ENCODE results near the gene PRIMPOL.

DNA sequence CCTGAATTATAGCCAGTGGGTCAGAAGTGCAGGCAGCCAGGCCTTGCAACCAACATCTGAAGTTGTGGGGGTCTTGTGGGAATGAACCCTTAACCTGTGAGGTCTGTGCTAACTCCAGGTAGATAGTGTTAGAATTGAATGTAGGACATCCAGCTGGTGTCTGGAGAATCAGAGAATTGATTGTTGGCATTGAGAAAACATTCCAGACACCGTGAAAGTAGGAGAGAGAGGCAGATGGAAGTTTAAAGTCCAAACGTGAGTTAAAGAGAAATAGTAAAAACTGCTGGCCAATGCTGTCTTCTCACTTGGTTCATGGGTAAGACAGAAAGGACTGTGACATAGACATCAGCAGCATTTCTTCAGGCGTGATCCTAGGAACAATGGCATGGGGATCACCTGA, 28.0 kb upstream of the PRIMPOL start:
- TF ChIP-seq, protein P1, sequence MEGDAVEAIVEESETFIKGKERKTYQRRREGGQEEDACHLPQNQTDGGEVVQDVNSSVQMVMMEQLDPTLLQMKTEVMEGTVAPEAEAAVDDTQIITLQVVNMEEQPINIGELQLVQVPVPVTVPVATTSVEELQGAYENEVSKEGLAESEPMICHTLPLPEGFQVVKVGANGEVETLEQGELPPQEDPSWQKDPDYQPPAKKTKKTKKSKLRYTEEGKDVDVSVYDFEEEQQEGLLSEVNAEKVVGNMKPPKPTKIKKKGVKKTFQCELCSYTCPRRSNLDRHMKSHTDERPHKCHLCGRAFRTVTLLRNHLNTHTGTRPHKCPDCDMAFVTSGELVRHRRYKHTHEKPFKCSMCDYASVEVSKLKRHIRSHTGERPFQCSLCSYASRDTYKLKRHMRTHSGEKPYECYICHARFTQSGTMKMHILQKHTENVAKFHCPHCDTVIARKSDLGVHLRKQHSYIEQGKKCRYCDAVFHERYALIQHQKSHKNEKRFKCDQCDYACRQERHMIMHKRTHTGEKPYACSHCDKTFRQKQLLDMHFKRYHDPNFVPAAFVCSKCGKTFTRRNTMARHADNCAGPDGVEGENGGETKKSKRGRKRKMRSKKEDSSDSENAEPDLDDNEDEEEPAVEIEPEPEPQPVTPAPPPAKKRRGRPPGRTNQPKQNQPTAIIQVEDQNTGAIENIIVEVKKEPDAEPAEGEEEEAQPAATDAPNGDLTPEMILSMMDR (IDR thresholded peaks at IDR 0.05) = no peak
- TF ChIP-seq POLR2A (IDR thresholded peaks at IDR 0.05) (no peak), POLR2AphosphoS5 (IDR thresholded peaks at IDR 0.05) (no peak)

All from breast epithelium (tissue), 3 donors.